Measurements from ENCODE around the gene ISG20. TPM values are rescaled to one million over a fixed set of nuclear protein-coding genes. Genes with fewer than 3 reads are reported as not detected.

The ISG20 gene
- total RNA-seq, 1 experiment from 2014 or later: 75.6 TPM

DNA sequence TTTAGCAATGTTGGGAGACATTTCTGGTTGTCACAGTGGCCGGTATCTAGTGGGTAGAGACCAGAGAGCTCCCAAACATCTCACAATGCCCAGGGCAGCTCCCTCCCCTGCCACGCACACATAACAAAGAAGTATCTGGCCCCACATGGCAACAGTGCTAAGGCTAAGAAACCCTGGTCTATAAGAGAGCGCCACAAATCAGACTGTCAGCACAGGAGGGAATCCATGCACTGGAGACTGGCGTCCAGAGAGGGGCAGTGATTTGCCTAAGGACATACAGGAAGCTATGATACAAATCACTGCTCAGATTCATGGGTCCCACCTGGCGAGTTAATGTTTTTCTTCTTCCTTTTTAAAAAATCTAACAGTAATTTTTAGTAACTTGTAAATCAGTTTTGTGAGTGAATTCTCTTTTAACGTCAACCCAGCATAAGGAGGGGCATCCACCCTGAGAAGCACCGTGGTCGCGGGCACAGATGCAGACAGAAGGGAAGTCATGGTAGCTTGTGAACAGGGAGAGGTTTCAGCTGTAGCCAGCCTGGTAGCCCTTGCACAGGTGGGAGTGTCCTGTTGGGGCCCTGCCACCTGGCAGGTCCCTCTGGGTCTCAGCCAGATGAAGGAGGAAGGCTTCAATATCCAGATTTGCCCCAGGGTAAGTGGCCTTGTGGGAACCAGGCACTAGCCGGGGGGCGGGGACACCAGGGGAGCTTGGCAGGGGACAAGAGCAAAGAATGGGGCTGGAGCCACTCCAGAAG, 8.7 kb downstream of the ISG20 start:
- Mint-ChIP-seq H3K27ac (ENCODE audit: unreplicated experiment) (peak overlapping the region; percentile 82), H3K9me3 (ENCODE audit: low read depth, unreplicated experiment) (no peaks in the 10 kb centered on the region), H3K27me3 (ENCODE audit: unreplicated experiment) (no peaks in the 10 kb centered on the region), H3K4me3 (ENCODE audit: low read depth, unreplicated experiment) (peak overlapping the region; percentile 23), H3K36me3 (ENCODE audit: insufficient read depth, unreplicated experiment) (peaks cover 32% of the 10 kb centered on the region), H3K4me1 (ENCODE audit: low read depth, unreplicated experiment) (peaks cover 30% of the 10 kb centered on the region)
- TF ChIP-seq, protein P1, sequence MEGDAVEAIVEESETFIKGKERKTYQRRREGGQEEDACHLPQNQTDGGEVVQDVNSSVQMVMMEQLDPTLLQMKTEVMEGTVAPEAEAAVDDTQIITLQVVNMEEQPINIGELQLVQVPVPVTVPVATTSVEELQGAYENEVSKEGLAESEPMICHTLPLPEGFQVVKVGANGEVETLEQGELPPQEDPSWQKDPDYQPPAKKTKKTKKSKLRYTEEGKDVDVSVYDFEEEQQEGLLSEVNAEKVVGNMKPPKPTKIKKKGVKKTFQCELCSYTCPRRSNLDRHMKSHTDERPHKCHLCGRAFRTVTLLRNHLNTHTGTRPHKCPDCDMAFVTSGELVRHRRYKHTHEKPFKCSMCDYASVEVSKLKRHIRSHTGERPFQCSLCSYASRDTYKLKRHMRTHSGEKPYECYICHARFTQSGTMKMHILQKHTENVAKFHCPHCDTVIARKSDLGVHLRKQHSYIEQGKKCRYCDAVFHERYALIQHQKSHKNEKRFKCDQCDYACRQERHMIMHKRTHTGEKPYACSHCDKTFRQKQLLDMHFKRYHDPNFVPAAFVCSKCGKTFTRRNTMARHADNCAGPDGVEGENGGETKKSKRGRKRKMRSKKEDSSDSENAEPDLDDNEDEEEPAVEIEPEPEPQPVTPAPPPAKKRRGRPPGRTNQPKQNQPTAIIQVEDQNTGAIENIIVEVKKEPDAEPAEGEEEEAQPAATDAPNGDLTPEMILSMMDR (IDR thresholded peaks at IDR 0.05; ENCODE audit: unreplicated experiment): no peak
- peak; percentile 66 for DNase-seq
- no TSS peak for BruUV-seq (replicated peaks)
- intact Hi-C loops (cut with micrococcal nuclease; ENCODE audit: unreplicated experiment): no loop called here
- CTCF ChIA-PET: interaction anchor here (1.4 kb wide), 1 partner anchor 23 kb away, joined by 3 read pairs; no protein-coding TSS in a partner anchor

DNA sequence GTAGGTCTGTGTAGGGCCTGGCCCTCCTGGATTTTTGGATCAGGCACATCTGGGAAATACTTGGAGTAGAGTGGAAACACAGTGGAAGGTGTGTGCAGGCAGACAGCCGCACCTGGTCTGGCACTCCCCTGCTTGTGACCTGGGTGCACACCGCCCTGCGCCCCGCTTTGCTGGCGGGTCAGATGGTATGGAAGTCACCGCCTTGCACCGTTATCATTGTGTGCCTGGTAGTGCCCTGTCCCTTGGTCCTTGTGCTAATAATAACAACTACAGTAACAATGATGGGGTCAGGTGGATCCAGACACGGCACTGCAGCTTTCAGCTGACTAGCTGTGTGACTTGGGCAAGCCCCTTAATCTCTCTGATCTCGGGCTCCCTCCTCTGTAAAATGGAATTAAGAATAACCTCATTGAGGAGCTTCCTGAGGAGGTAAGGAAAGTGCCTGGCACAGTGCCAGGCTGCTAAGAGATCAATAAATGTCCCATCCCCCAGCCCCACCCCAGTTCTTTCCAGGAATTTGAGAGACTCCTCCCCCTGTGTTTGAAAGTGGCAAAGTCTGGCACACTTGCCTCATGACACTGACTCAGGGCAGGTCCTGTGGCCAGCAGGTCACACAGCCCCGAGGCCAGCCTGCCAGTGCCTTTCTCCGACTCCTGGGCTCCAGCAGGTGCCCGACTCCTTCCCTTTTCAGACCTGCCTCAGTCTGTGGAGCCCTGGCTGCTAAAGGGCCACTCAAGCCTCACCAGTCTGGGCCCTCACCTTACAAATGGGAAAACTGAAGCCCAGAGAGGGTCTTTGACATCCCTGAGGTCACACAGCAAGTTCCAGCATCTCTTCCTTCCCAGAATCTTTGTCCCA, 9.8 kb downstream of the ISG20 start:
- peak; percentile 82 for DNase-seq
- Mint-ChIP-seq H3K27me3 (ENCODE audit: unreplicated experiment) (no peaks in the 10 kb centered on the region), H3K36me3 (ENCODE audit: insufficient read depth, unreplicated experiment) (peaks cover 35% of the 10 kb centered on the region), H3K9me3 (ENCODE audit: low read depth, unreplicated experiment) (no peaks in the 10 kb centered on the region), H3K27ac (ENCODE audit: unreplicated experiment) (peak overlapping the region; percentile 82), H3K4me1 (ENCODE audit: low read depth, unreplicated experiment) (peaks cover 30% of the 10 kb centered on the region), H3K4me3 (ENCODE audit: low read depth, unreplicated experiment) (peak overlapping the region; percentile 23)
- intact Hi-C loops (cut with micrococcal nuclease; ENCODE audit: unreplicated experiment): no loop called here
- TF ChIP-seq, protein P1 (IDR thresholded peaks at IDR 0.05; ENCODE audit: unreplicated experiment): no peak
- no TSS peak for BruUV-seq (replicated peaks)
- CTCF ChIA-PET: interaction anchor here (0.5 to 1.4 kb wide), 6 partner anchors 9 to 1901 kb away, joined by 3 to 4 read pairs (median 3); no protein-coding TSS in a partner anchor

DNA sequence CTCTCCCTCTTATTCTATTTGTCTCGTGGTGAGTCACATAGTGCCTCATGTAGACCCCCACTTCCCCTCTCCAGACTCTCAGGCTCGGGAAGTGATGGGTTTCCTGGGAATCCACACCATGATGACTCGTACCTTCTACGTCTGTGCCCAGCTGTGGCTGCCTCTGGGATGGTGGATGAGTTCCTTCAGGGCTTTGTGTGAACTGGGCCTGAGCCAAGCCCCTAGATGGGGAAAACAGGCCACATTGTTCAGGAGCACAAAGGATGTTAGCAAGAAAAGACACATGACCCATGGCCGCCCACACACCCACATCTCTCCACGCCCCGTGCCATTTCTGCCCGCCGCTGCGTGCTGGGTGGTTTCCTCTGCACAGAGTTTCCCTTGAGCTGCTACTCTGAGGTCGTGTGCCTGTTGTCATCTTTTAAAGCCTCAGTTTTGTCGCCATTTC, 10.5 kb downstream of the ISG20 start:
- intact Hi-C loops (cut with micrococcal nuclease; ENCODE audit: unreplicated experiment): no loop called here
- TF ChIP-seq, protein P1 (IDR thresholded peaks at IDR 0.05; ENCODE audit: unreplicated experiment): no peak
- H3K36me3 Mint-ChIP-seq (ENCODE audit: insufficient read depth, unreplicated experiment): peaks cover 29% of the 10 kb centered on the region
- CTCF ChIA-PET: interaction anchor here (0.6 to 1.2 kb wide), 3 partner anchors 10 to 213 kb away, joined by 3 to 4 read pairs (median 3); no protein-coding TSS in a partner anchor
- no TSS peak for BruUV-seq (replicated peaks)
- H3K9me3 Mint-ChIP-seq (ENCODE audit: low read depth, unreplicated experiment): no peaks in the 10 kb centered on the region
- H3K27ac Mint-ChIP-seq (ENCODE audit: unreplicated experiment): peak overlapping the region; percentile 82
- peak overlapping the region; percentile 23 for H3K4me3 Mint-ChIP-seq (ENCODE audit: low read depth, unreplicated experiment)
- no peaks in the 10 kb centered on the region for H3K27me3 Mint-ChIP-seq (ENCODE audit: unreplicated experiment)
- peak; percentile 66 for DNase-seq
- peaks cover 30% of the 10 kb centered on the region for H3K4me1 Mint-ChIP-seq (ENCODE audit: low read depth, unreplicated experiment)

DNA sequence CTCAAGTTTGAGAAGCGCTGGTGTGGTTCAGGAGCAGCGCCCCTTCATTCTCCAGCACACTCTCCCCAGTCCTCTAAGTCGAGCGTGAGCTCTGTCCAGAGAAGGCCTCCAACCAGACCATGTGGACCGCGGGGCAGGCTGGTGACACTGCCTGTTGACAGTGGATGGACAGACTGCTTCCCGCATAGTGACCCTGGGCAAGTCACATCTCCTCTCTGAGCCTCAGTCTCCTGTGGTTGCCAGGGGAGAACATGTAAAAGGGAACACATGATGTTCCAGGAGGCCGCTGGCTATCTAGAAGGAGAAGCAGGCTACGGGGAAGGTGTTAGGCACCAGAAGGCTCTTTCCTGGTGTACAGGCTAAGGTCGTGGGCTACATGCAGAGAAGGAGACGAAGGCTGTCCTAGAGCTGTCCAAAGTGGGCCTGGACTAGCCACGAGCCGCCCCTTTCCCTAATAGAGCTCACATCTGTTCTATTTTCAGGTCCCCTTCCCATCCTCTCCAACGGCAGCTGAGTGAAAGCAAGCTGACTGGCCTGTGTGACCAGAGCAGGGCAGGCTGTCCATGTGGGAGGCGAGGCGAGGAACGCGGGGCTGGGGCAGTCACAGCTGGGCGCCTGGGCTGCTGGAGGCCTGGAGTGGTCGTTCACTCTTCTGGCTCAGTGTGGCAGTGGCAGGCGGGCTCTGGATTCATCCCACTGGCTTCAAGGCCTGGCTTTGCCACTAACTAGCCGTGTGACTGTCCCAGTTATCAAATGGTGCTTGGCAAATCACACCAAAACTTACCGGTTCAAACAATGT, 11.1 kb downstream of the ISG20 start:
- CTCF ChIA-PET: interaction anchor here (0.6 to 1.2 kb wide), 3 partner anchors 9 to 214 kb away, joined by 3 to 4 read pairs (median 3); no protein-coding TSS in a partner anchor
- peak overlapping the region; percentile 23 for H3K4me3 Mint-ChIP-seq (ENCODE audit: low read depth, unreplicated experiment)
- no peaks in the 10 kb centered on the region for H3K9me3 Mint-ChIP-seq (ENCODE audit: low read depth, unreplicated experiment)
- no peak for DNase-seq
- H3K27me3 Mint-ChIP-seq (ENCODE audit: unreplicated experiment): no peaks in the 10 kb centered on the region
- intact Hi-C loops (cut with micrococcal nuclease; ENCODE audit: unreplicated experiment): no loop called here
- TF ChIP-seq, protein P1 (IDR thresholded peaks at IDR 0.05; ENCODE audit: unreplicated experiment): no peak
- BruUV-seq (replicated peaks): no TSS peak
- H3K36me3 Mint-ChIP-seq (ENCODE audit: insufficient read depth, unreplicated experiment): peaks cover 27% of the 10 kb centered on the region
- peaks cover 30% of the 10 kb centered on the region for H3K4me1 Mint-ChIP-seq (ENCODE audit: low read depth, unreplicated experiment)
- H3K27ac Mint-ChIP-seq (ENCODE audit: unreplicated experiment): peak overlapping the region; percentile 82
